Activated T-helper 1 cell treated with anti-CD3 and anti-CD28 coated beads, Interleukin-12 subunit alpha, Interleukin-12 subunit beta, Interleukin-2, Interleukin-4 antibody, amounts not matched to agents 30 ng/mL and 10 ng/mL and 1 ng/mL, durations not matched to agents 14 hours and 24 hours and 36 hours (primary cell): ENCODE data around the gene FAM89A. TPM values are rescaled to one million over a fixed set of nuclear protein-coding genes. Genes with fewer than 3 reads are reported as not detected.
"Not testable (repeated sequence)": the region's sequence is repeated elsewhere in the genome, so short reads cannot be mapped to it uniquely, and the experiment has no call there.

Experiments used
- DNase-seq: peaks from one replicate; pipeline ENCODE4 v3.0.0; 2021; ENCODE audit warnings: low spot score
- H3K27ac Mint-ChIP-seq: one replicate; pipeline ENCODE4 v1.8.0; 2021; ENCODE audit warnings: mild to moderate bottlenecking, mixed read lengths
- H3K27me3 Mint-ChIP-seq: one replicate; pipeline ENCODE4 v1.8.0; 2022; ENCODE audit warnings: mild to moderate bottlenecking, moderate library complexity, mixed read lengths; ENCODE audit not compliant: insufficient read depth
- H3K36me3 Mint-ChIP-seq: one replicate; pipeline ENCODE4 v1.8.0; 2021; ENCODE audit warnings: low read depth, mixed read lengths
- H3K4me1 Mint-ChIP-seq: one replicate; pipeline ENCODE4 v1.8.0; 2021; ENCODE audit warnings: low read depth, mixed read lengths
- H3K4me3 Mint-ChIP-seq: one replicate; pipeline ENCODE4 v1.8.0; 2021; ENCODE audit warnings: mild to moderate bottlenecking, moderate library complexity, mixed read lengths
- H3K9me3 Mint-ChIP-seq: one replicate; pipeline ENCODE4 v1.8.0; 2021; ENCODE audit warnings: mixed read lengths
- intact Hi-C: fragments of 100-400 bp; cut with micrococcal nuclease; formaldehyde crosslinking; loops from one replicate; pipeline ENCODE4 v1.15.1; 2024
- total RNA-seq: library from RNA; stranded (reverse); gene quantifications from 2 replicates; pipeline ENCODE4 v1.2.3, GENCODE V29; 2022

FAM89A gene
- total RNA-seq, 1 donor from 2014 or later, result 23.2 TPM

DNA sequence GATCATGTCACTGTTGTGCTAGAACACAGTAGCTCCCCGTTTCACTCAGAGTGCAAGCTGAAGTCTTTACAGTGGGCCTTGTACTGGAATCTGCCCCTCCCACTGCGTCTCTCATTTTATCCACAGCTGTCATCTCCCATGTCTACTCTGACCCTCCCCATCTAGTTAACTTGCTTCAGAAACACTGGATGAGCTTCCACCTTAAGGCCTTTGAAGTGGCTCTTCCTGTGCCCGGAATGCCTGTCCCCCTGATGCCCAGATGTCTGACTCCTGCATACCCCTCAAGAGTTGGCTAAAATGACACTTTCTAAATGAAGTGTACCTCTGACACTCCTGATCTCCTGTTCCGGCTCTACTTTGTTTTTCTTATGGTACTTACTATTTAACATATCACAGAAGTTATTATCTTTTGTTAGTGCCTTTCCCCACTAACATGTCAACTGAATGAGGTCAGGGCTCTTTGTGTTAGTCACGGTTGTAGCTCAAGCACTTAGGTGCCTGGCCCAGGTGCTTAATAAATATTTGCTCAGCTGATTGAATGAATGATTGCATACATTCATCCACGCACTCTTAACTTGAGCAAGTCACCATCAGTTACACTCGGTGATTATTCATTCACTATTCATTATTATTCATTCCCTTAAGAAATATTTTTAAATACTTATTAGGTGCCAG is 47.8 kb downstream of the FAM89A start:
- Mint-ChIP-seq H3K4me3 (no peak overlapping the region), H3K9me3 (no peaks in the 10 kb centered on the region), H3K27me3 (no peaks in the 10 kb centered on the region), H3K36me3 (peaks cover 22% of the 10 kb centered on the region), H3K27ac (no peak overlapping the region), H3K4me1 (no peaks in the 10 kb centered on the region)
- DNase-seq, result no peak
- intact Hi-C loops, result no loop called here

- Mint-ChIP-seq H3K36me3 (peaks cover 12% of the 10 kb centered on the region), H3K4me3 (no peak overlapping the region), H3K27ac (no peak overlapping the region), H3K27me3 (no peaks in the 10 kb centered on the region), H3K9me3 (no peaks in the 10 kb centered on the region), H3K4me1 (no peaks in the 10 kb centered on the region)
- intact Hi-C loops, result no loop called here
- no peak for DNase-seq
Observed at GRCh38 chr1:230987448-230987847, 52.6 kb downstream of the FAM89A start.

DNA sequence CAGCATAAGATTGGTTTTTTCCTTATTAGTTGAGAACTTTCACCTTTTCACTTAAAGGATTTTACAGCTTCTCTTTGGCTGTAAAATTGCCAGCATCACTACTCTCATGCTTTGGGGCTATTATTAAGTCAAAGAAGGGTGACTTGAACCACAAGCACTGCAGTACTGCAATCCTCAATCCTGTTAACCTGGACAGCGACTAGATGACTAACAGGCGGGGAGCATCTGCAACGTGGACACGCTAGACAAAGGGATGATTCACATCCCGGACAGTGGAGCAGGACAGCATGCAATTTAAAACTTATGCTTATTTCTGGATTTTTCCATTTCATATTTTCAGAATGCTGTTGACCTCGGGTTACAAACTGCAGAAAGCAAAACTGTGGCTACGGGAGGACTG is 53.1 kb downstream of the FAM89A start:
- no peak overlapping the region for H3K4me3 Mint-ChIP-seq
- peaks cover 8% of the 10 kb centered on the region for H3K36me3 Mint-ChIP-seq
- intact Hi-C loops, result no loop called here
- no peak for DNase-seq
- no peaks in the 10 kb centered on the region for H3K9me3 Mint-ChIP-seq
- H3K4me1 Mint-ChIP-seq, result no peaks in the 10 kb centered on the region
- no peak overlapping the region for H3K27ac Mint-ChIP-seq
- no peaks in the 10 kb centered on the region for H3K27me3 Mint-ChIP-seq

DNA sequence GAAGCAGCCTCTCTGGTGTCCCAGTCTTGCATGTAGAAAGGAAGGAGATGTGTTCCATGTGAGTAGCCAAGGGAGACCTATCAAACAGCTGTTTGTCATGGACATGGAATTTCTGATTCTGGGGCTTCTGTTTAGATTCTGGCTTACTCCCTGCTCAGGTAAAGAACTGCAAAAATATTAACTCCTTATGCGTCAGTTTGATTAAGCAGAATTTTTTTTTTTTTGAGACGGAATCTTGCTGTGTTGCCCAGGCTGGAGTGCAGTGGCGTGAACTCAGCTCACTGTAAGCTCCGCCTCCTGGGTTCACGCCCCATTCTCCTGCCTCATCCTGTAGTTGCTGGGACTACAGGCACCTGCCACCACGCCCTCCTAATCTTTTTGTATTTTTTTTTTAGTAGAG is 54.3 kb downstream of the FAM89A start:
- Mint-ChIP-seq H3K9me3 (no peaks in the 10 kb centered on the region), H3K4me1 (no peaks in the 10 kb centered on the region), H3K36me3 (peaks cover 2% of the 10 kb centered on the region), H3K27me3 (no peaks in the 10 kb centered on the region), H3K27ac (no peak overlapping the region), H3K4me3 (no peak overlapping the region)
- DNase-seq, result no peak
- intact Hi-C loops, result no loop called here

GRCh38 chr1:230984622-230985515 is 55.2 kb downstream of the FAM89A start:
- intact Hi-C loops, H3K4me1 Mint-ChIP-seq: not testable (repeated sequence)

DNA sequence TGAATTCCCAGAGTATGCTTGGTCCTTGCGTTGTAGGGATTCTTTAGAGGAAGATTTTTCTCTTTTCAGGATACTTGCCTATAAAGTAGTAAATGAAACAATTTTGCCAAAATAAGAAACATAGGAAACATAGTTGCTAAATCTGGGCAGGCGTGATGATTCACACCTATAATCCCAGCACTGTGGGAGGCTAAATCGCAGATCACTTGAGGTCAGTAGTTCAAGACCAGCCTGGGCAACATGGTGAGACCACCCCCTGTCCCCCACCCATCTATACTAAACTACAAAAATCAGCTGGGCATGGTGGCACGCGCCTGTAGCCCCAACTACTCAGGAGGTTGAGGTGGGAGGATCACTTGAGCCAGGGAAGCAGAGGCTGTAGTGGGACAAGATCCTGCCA is 56.2 kb downstream of the FAM89A start:
- Mint-ChIP-seq H3K9me3 (no peaks in the 10 kb centered on the region), H3K36me3 (peaks cover 5% of the 10 kb centered on the region), H3K4me3 (no peak overlapping the region), H3K27ac (no peak overlapping the region), H3K27me3 (no peaks in the 10 kb centered on the region), H3K4me1 (no peaks in the 10 kb centered on the region)
- no peak for DNase-seq
- intact Hi-C loops, result no loop called here

More at GRCh38 chr1:230984622-230985515, 55.2 kb downstream of the FAM89A start:
- not testable (repeated sequence) for H3K27me3 Mint-ChIP-seq, H3K9me3 Mint-ChIP-seq, H3K36me3 Mint-ChIP-seq, H3K27ac Mint-ChIP-seq, H3K4me3 Mint-ChIP-seq, DNase-seq

DNA sequence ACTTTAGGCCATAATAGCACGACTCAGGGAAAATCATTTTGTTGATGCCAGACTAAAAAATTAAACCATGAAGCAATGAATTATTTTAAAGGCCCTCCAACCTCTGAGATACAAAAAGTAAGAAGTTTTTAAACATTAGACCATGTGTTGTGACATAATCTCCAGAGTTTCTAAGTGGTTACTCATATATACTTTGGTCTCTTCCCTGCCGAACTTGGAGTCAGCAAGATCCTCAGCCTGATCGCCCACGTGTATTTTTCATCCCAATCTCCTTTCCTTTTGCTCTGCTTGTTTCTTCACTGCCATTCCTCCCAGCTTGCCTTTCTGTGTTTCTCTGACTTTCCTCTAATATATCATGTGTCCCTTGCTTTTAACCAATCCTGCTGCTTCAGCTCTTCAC is 57.4 kb downstream of the FAM89A start:
- no peaks in the 10 kb centered on the region for H3K9me3 Mint-ChIP-seq
- intact Hi-C loops, result no loop called here
- no peak for DNase-seq
- peaks cover under 1% of the 10 kb centered on the region for H3K4me1 Mint-ChIP-seq
- no peak overlapping the region for H3K4me3 Mint-ChIP-seq
- no peaks in the 10 kb centered on the region for H3K27me3 Mint-ChIP-seq
- peaks cover 4% of the 10 kb centered on the region for H3K36me3 Mint-ChIP-seq
- H3K27ac Mint-ChIP-seq, result no peak overlapping the region

GRCh38 chr1:230979952-230980351 is 60.1 kb downstream of the FAM89A start:
- DNase-seq, result no peak
- H3K27me3 Mint-ChIP-seq, result no peaks in the 10 kb centered on the region
- no peak overlapping the region for H3K4me3 Mint-ChIP-seq
- intact Hi-C loops, result loop anchor here (1.0 to 5.0 kb wide), 9 partner anchors 59 to 1353 kb away; partner anchors contain the start of genes C1orf198, COG2, SPRTN and TAF5L
- H3K27ac Mint-ChIP-seq, result peak overlapping the region; percentile 64
- no peaks in the 10 kb centered on the region for H3K9me3 Mint-ChIP-seq
- H3K4me1 Mint-ChIP-seq, result peaks cover 22% of the 10 kb centered on the region
- H3K36me3 Mint-ChIP-seq, result peaks cover 18% of the 10 kb centered on the region

DNA sequence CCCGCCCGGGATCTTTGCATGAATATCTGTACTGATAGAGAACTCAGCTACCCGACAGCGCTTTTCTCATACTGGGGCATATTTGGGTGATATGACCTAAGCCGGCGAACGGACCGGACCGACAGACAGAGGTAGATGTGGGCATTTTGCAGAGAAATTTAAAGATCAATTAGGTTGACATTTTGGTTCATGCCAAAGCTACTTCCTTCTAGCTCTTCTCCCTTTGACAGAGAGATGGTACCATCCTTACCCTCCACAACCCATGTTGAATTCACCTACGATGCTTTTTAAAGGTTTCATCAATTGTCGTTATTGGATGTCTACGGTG is 60.7 kb downstream of the FAM89A start:
- Mint-ChIP-seq H3K4me1 (peaks cover 27% of the 10 kb centered on the region), H3K36me3 (peaks cover 19% of the 10 kb centered on the region), H3K4me3 (no peak overlapping the region), H3K9me3 (no peaks in the 10 kb centered on the region), H3K27ac (peak overlapping the region; percentile 87), H3K27me3 (no peaks in the 10 kb centered on the region)
- intact Hi-C loops, result loop anchor here (1.0 to 5.0 kb wide), 9 partner anchors 60 to 1352 kb away; partner anchors contain the start of genes C1orf198, COG2, SPRTN and TAF5L
- DNase-seq, result no peak

GRCh38 chr1:230978491-230979388 is 61.3 kb downstream of the FAM89A start, which contains the start of the genes ARV1 and TTC13:
Gene ARV1, plus strand, starts transcription at chr1:230979094. Its CDS starts 12 bp downstream, at chr1:230979106.
Gene TTC13, minus strand, starts transcription at chr1:230978861. Its CDS starts 31 bp downstream, at chr1:230978830.
- peak; percentile 97 for DNase-seq
- Mint-ChIP-seq H3K27me3 (no peaks in the 10 kb centered on the region), H3K4me1 (peaks cover 33% of the 10 kb centered on the region), H3K36me3 (peaks cover 22% of the 10 kb centered on the region), H3K9me3 (no peaks in the 10 kb centered on the region), H3K27ac (peak within 1 kb of the TSS; percentile 94), H3K4me3 (peak within 1 kb of the TSS; percentile 92)
- intact Hi-C loops, result loop anchor here (1.0 to 5.0 kb wide), 11 partner anchors 61 to 1351 kb away; partner anchors contain the start of genes C1orf198, COG2, GNPAT and SPRTN

- Mint-ChIP-seq H3K27me3 (no peaks in the 10 kb centered on the region), H3K36me3 (peaks cover 24% of the 10 kb centered on the region), H3K27ac (peak overlapping the region; percentile 94), H3K4me3 (peak overlapping the region; percentile 92), H3K9me3 (no peaks in the 10 kb centered on the region), H3K4me1 (peaks cover 41% of the 10 kb centered on the region)
- peak; percentile 8 for DNase-seq
- intact Hi-C loops, result loop anchor here (1.0 to 5.0 kb wide), 5 partner anchors 226 to 1351 kb away; partner anchors contain the start of genes GNPAT, TAF5L and URB2
Observed at GRCh38 chr1:230977761-230978490, 62.1 kb downstream of the FAM89A start.
